ENCODE data around the gene IRGM. TPM values are rescaled to one million over a fixed set of nuclear protein-coding genes. Genes with fewer than 3 reads are reported as not detected.

IRGM gene
- total and polyA plus RNA-seq, 2 of the 8 experiments (the other 6 are each of a cell fraction or from before 2014, with no cell fraction given) = 0.11 TPM; not detected in 1

- H3K9me3 ChIP-seq (ENCODE audit: insufficient read depth in 2 of 2, low read depth in 1 of 2, low read length in 1 of 2) = no peaks in the 10 kb centered on the region; a peak in 2 of 4 replicates
- H3K4me1 ChIP-seq (replicated peaks in 1 of 4; ENCODE audit: control insufficient read depth in 3 of 4, insufficient read depth in 4 of 4, low read length in 3 of 4) = peaks cover 0 to 3% (median 0%) of the 10 kb centered on the region in 4 experiments; a peak in 1 of 7 replicates
- peaks cover 2% of the 10 kb centered on the region; the same call in 1 of the 2 replicates for H3K23me2 ChIP-seq (ENCODE audit: low read depth, low read length)
- no peaks in the 10 kb centered on the region for H3K36me3 ChIP-seq (ENCODE audit: control insufficient read depth in 2 of 4, insufficient read depth in 4 of 4, low read length in 3 of 4)
- H3K27ac ChIP-seq (ENCODE audit: low read depth, low read length) = 0 out of 2 replicates have a peak overlapping the region, but pooled peaks have one; percentile 5
- H3K4me2 ChIP-seq (ENCODE audit: insufficient read depth in 1 of 2, low read depth in 2 of 2, low read length in 2 of 2) = peak overlapping the region; percentile 75 to 87
- H3K79me1 ChIP-seq (ENCODE audit: low read depth, low read length) = no peaks in the 10 kb centered on the region
- no peak overlapping the region for H4K91ac ChIP-seq (replicated peaks; ENCODE audit: insufficient read length, low read length)
- peak overlapping the region; percentile 52 to 60 (median 56) for H3K4me3 ChIP-seq (ENCODE audit: extremely low read depth in 1 of 4, insufficient read depth in 2 of 4, low read depth in 3 of 4, low read length in 4 of 4)
- H3K79me2 ChIP-seq (ENCODE audit: control insufficient read depth in 1 of 2, insufficient read depth in 2 of 2, low read length in 2 of 2) = no peaks in the 10 kb centered on the region
- H2AFZ ChIP-seq (ENCODE audit: low read length) = peak overlapping the region; percentile 100
- H3K27me3 ChIP-seq (replicated peaks in 1 of 4; ENCODE audit: control insufficient read depth in 3 of 4, extremely low read depth in 1 of 4, insufficient read depth in 3 of 4, low read length in 3 of 4) = no peaks in the 10 kb centered on the region
- no peak overlapping the region for H3K23ac ChIP-seq (ENCODE audit: insufficient read length)
- H4K20me1 ChIP-seq (replicated peaks in 1 of 2; ENCODE audit: control insufficient read depth in 1 of 2, insufficient read depth in 2 of 2, low read length in 2 of 2) = no peaks in the 10 kb centered on the region
- no peak overlapping the region for H4K5ac ChIP-seq (ENCODE audit: insufficient read length, low read depth, low read length)
- no peak overlapping the region for H3K4ac ChIP-seq (replicated peaks; ENCODE audit: insufficient read length, low read depth, low read length)
- peak overlapping the region; percentile 13 to 43 (median 36); a peak in 5 of 7 replicates for H3K9ac ChIP-seq (replicated peaks in 1 of 4; ENCODE audit: extremely low read depth in 1 of 4, low read depth in 3 of 4, low read length in 3 of 4)
- no peak overlapping the region for H4K8ac ChIP-seq (ENCODE audit: extremely low read depth, insufficient read depth, low read length)
- H3K14ac ChIP-seq (ENCODE audit: insufficient read length) = no peak overlapping the region
- H2BK15ac ChIP-seq (ENCODE audit: low read length) = no peak overlapping the region
- peak in 1 of 2 experiments; percentile 75 for DNase-seq (ENCODE audit: low read depth in 1 of 2, low spot score in 2 of 2)
- H3K18ac ChIP-seq (ENCODE audit: extremely low read depth, low read length) = peak overlapping the region; percentile 80
- 10% methylated on average over 15 of the region's 15 CpGs; no CpG with 5 or more reads in 1 of the 2 experiments for WGBS, 2 experiments (ENCODE audit: extremely low coverage in 1 of 2, insufficient coverage in 1 of 2, insufficient read length in 1 of 2, insufficient replicate concordance in 2 of 2, low coverage in 1 of 2, low lambda C conversion rate in 2 of 2, missing lambda C conversion rate in 1 of 2)
- 0 out of 2 replicates have a peak overlapping the region, but pooled peaks have one; percentile 0 for H2BK5ac ChIP-seq (ENCODE audit: low read depth, low read length)
- CTCF ChIA-PET (ENCODE audit: partially characterized antibody) = interaction anchor here (0.7 to 3.4 kb wide), 50 partner anchors 9 to 364 kb away, joined by 3 to 88 read pairs (median 4); partner anchors contain the start of genes GPX3, IRGM and SMIM3
- no peak overlapping the region for H2AK5ac ChIP-seq (ENCODE audit: low read depth, low read length)
- no peak overlapping the region; the same call in 1 of the 2 replicates for H2BK12ac ChIP-seq (ENCODE audit: low read depth, low read length)
- no peak overlapping the region for H3K56ac ChIP-seq (replicated peaks; ENCODE audit: insufficient read length, low read depth, low read length)
- no peak overlapping the region for H2BK120ac ChIP-seq (replicated peaks; ENCODE audit: low read depth, low read length)
- FAIRE-seq = peak; percentile 97
- POLR2A ChIA-PET (ENCODE audit: partially characterized antibody) = interaction anchor here (0.7 to 1.9 kb wide), 6 partner anchors 9 to 101 kb away, joined by 3 to 6 read pairs (median 3); partner anchors contain the start of genes DCTN4 and RBM22
- H2BK20ac ChIP-seq (ENCODE audit: low read length) = no peak overlapping the region
- TF ChIP-seq RFX5 (IDR thresholded peaks at IDR 0.05; ENCODE audit: borderline replicate concordance, low read depth, low read length) (no peak), SAP30 (IDR thresholded peaks at IDR 0.05; ENCODE audit: insufficient read depth, insufficient replicate concordance, low read length) (no peak), ASH2L (IDR thresholded peaks at IDR 0.05; ENCODE audit: low read length) (peak; percentile 66), SUZ12 (IDR thresholded peaks at IDR 0.05; ENCODE audit: low read length) (no peak), KDM1A (IDR thresholded peaks at IDR 0.05; ENCODE audit: borderline replicate concordance, low read length) (no peak), TCF12 (IDR thresholded peaks at IDR 0.05; ENCODE audit: low read depth, low read length) (no peak), EP300 (IDR thresholded peaks at IDR 0.05; ENCODE audit: borderline replicate concordance in 1 of 2, low read depth in 2 of 2, low read length in 2 of 2) (no peak), NRF1 (IDR thresholded peaks at IDR 0.05; ENCODE audit: low read depth, low read length) (no peak), RXRA (IDR thresholded peaks at IDR 0.05; ENCODE audit: insufficient read depth, low read depth, low read length) (no peak), POLR2AphosphoS5 (IDR thresholded peaks at IDR 0.05; ENCODE audit: low read depth, low read length) (no peak)
- TF ChIP-seq, protein P1, sequence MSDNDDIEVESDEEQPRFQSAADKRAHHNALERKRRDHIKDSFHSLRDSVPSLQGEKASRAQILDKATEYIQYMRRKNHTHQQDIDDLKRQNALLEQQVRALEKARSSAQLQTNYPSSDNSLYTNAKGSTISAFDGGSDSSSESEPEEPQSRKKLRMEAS (IDR thresholded peaks at IDR 0.05) = peak; percentile 41; the same call in 1 of the 2 replicates
Measured at GRCh38 chr5:150801117-150801927, 45.0 kb upstream of the IRGM start.

Measured in H1 (cell line).